MG63 (cell line): ENCODE results near the gene AKT1S1. TPM values are rescaled to one million over a fixed set of nuclear protein-coding genes. Genes with fewer than 3 reads are reported as not detected.

Experiments
- DNase-seq: peaks from one replicate; pipeline ENCODE4 v3.0.0-alpha.2; 2020
- H3K27me3 ChIP-seq: fragments of 250-450 bp; sonication (Bioruptor Pico); 2 replicates; pipeline ENCODE4 v1.5.1; 2020; ENCODE audit warnings: mild to moderate bottlenecking, moderate library complexity
- H3K36me3 ChIP-seq: fragments of 250-450 bp; sonication (Bioruptor Pico); 2 replicates; pipeline ENCODE4 v1.5.1; 2020; ENCODE audit warnings: mild to moderate bottlenecking, moderate library complexity
- H3K4me3 ChIP-seq: fragments of 250-450 bp; sonication (Bioruptor Pico); 2 replicates; pipeline ENCODE4 v1.5.1; 2020; ENCODE audit warnings: mild to moderate bottlenecking, moderate library complexity
- H3K9me3 ChIP-seq: fragments of 250-450 bp; sonication (Bioruptor Pico); 2 replicates; pipeline ENCODE4 v1.5.1; 2020; ENCODE audit warnings: mild to moderate bottlenecking, moderate library complexity
- total RNA-seq: library from RNA; depleted of rRNA; stranded (reverse); fragments of >200 nt; shearing (Covaris generic); gene quantifications from 2 replicates; pipeline ENCODE4 v1.2.3, GENCODE V29; 2014; ENCODE audit warnings: low replicate concordance

The AKT1S1 gene
- total RNA-seq, 1 experiment from 2014 or later, result 16.5 TPM

- DNase-seq, result no peak
- Histone ChIP-seq H3K4me3 (no peak overlapping the region), H3K9me3 (no peaks in the 10 kb centered on the region), H3K36me3 (peaks cover 3% of the 10 kb centered on the region), H3K27me3 (no peaks in the 10 kb centered on the region)
Observed at GRCh38 chr19:49889687-49890348, 12.7 kb upstream of the AKT1S1 start.

GRCh38 chr19:49889038-49889686 lies 12.0 kb upstream of the AKT1S1 start:
- DNase-seq, result no peak

GRCh38 chr19:49888510-49888824 lies 11.3 kb upstream of the AKT1S1 start:
- Histone ChIP-seq H3K36me3 (peaks cover 14% of the 10 kb centered on the region), H3K9me3 (no peaks in the 10 kb centered on the region), H3K4me3 (no peak overlapping the region), H3K27me3 (no peaks in the 10 kb centered on the region)
- DNase-seq, result no peak

More at GRCh38 chr19:49889038-49889686, 12.0 kb upstream of the AKT1S1 start:
- no peaks in the 10 kb centered on the region for H3K9me3 ChIP-seq
- no peaks in the 10 kb centered on the region for H3K27me3 ChIP-seq
- no peak overlapping the region for H3K4me3 ChIP-seq
- peaks cover 10% of the 10 kb centered on the region for H3K36me3 ChIP-seq

- H3K27me3 ChIP-seq, result no peaks in the 10 kb centered on the region
- no peak for DNase-seq
- no peaks in the 10 kb centered on the region for H3K9me3 ChIP-seq
- H3K4me3 ChIP-seq, result no peak overlapping the region
- peaks cover 20% of the 10 kb centered on the region for H3K36me3 ChIP-seq
Observed at GRCh38 chr19:49887665-49888509, 10.7 kb upstream of the AKT1S1 start.

GRCh38 chr19:49887037-49887664 lies 10.0 kb upstream of the AKT1S1 start:
- no peaks in the 10 kb centered on the region for H3K27me3 ChIP-seq
- H3K9me3 ChIP-seq, result no peaks in the 10 kb centered on the region
- no peak overlapping the region for H3K4me3 ChIP-seq
- peaks cover 27% of the 10 kb centered on the region for H3K36me3 ChIP-seq
- no peak for DNase-seq

GRCh38 chr19:49884760-49885159 lies 7.6 kb upstream of the AKT1S1 start:
- H3K9me3 ChIP-seq, result no peaks in the 10 kb centered on the region
- DNase-seq, result no peak
- H3K36me3 ChIP-seq, result peaks cover 51% of the 10 kb centered on the region
- H3K4me3 ChIP-seq, result no peak overlapping the region
- no peaks in the 10 kb centered on the region for H3K27me3 ChIP-seq

GRCh38 chr19:49884109-49884508 lies 7.0 kb upstream of the AKT1S1 start:
- Histone ChIP-seq H3K4me3 (no peak overlapping the region), H3K9me3 (no peaks in the 10 kb centered on the region), H3K27me3 (no peaks in the 10 kb centered on the region), H3K36me3 (peaks cover 56% of the 10 kb centered on the region)
- DNase-seq, result no peak

GRCh38 chr19:49883094-49883493 lies 5.9 kb upstream of the AKT1S1 start:
- Histone ChIP-seq H3K9me3 (no peaks in the 10 kb centered on the region), H3K27me3 (no peaks in the 10 kb centered on the region), H3K4me3 (no peak overlapping the region), H3K36me3 (peaks cover 64% of the 10 kb centered on the region)
- no peak for DNase-seq

GRCh38 chr19:49882643-49883042 lies 5.5 kb upstream of the AKT1S1 start:
- H3K4me3 ChIP-seq, result no peak overlapping the region
- H3K27me3 ChIP-seq, result no peaks in the 10 kb centered on the region
- no peaks in the 10 kb centered on the region for H3K9me3 ChIP-seq
- H3K36me3 ChIP-seq, result peaks cover 64% of the 10 kb centered on the region
- DNase-seq, result no peak

- DNase-seq, result no peak
- Histone ChIP-seq H3K9me3 (no peaks in the 10 kb centered on the region), H3K27me3 (no peaks in the 10 kb centered on the region), H3K4me3 (no peak overlapping the region), H3K36me3 (peaks cover 64% of the 10 kb centered on the region)
Observed at GRCh38 chr19:49881672-49882394, 4.7 kb upstream of the AKT1S1 start.

- Histone ChIP-seq H3K36me3 (peaks cover 66% of the 10 kb centered on the region), H3K27me3 (no peaks in the 10 kb centered on the region), H3K4me3 (no peak overlapping the region), H3K9me3 (no peaks in the 10 kb centered on the region)
- DNase-seq, result no peak
Observed at GRCh38 chr19:49881186-49881585, 4.0 kb upstream of the AKT1S1 start.

- Histone ChIP-seq H3K9me3 (no peaks in the 10 kb centered on the region), H3K4me3 (no peak overlapping the region), H3K27me3 (no peaks in the 10 kb centered on the region), H3K36me3 (peaks cover 68% of the 10 kb centered on the region)
- no peak for DNase-seq
Observed at GRCh38 chr19:49880162-49880869, 3.2 kb upstream of the AKT1S1 start.

- no peak for DNase-seq
- Histone ChIP-seq H3K9me3 (no peaks in the 10 kb centered on the region), H3K36me3 (peaks cover 67% of the 10 kb centered on the region), H3K4me3 (no peak overlapping the region), H3K27me3 (no peaks in the 10 kb centered on the region)
Observed at GRCh38 chr19:49879243-49879963, 2.2 kb upstream of the AKT1S1 start.

- H3K36me3 ChIP-seq, result peaks cover 69% of the 10 kb centered on the region
Observed at GRCh38 chr19:49878744-49879070, 1.6 kb upstream of the AKT1S1 start.

GRCh38 chr19:49877879-49878743 lies 956 bp upstream of the AKT1S1 start:
- Histone ChIP-seq H3K36me3 (peaks cover 65% of the 10 kb centered on the region), H3K27me3 (no peaks in the 10 kb centered on the region), H3K9me3 (no peaks in the 10 kb centered on the region), H3K4me3 (peak overlapping the region; percentile 98)
- DNase-seq, result peak; percentile 98

More at GRCh38 chr19:49878744-49879070, 1.6 kb upstream of the AKT1S1 start:
- peak overlapping the region; percentile 98 for H3K4me3 ChIP-seq
- H3K27me3 ChIP-seq, result no peaks in the 10 kb centered on the region
- H3K9me3 ChIP-seq, result no peaks in the 10 kb centered on the region
- DNase-seq, result no peak
